ENCODE measurements around the gene ATP11A. TPM values are rescaled to one million over a fixed set of nuclear protein-coding genes. Genes with fewer than 3 reads are reported as not detected.
A peak's percentile ranks its signal among the peaks of the same experiment; 100 is the strongest.

The ATP11A gene
- total RNA-seq, 2 donors from 2014 or later, result 15.2 to 38.4 TPM

DNA sequence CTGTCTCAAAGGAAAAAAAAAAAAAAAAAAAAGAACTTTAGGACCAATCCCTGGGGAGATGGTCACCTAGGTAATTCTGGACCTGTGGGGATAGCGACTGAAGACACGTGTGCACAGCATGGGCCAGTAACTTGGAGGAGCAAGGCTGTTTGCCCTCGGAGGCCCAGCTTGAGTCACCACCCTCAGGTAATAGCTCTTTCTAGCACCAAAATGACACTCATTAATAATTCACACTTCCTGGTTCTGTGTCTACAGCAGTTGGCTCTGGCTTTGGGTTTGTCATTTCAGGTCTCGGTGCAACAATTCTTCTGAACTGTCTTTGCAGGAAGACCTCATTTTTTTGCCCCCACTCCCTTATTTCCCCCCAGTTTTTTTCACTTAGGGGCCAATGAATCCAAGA lies 3.9 kb upstream of the ATP11A start:
- ATAC-seq (ENCODE audit: insufficient number of reproducible peaks, low FRiP score, low read depth) (no peak), DNase-seq (ENCODE audit: low spot score) (no peak)
- H3K36me3 ChIP-seq, result no peaks in the 10 kb centered on the region
- peaks cover under 1 to 8% of the 10 kb centered on the region in 2 donors for H3K4me1 ChIP-seq (ENCODE audit: control insufficient read depth in 1 of 2, low read depth in 2 of 2)
- H3K27ac ChIP-seq, result no peak overlapping the region
- H3K27me3 ChIP-seq (replicated peaks; ENCODE audit: insufficient read depth), result no peaks in the 10 kb centered on the region
- TF ChIP-seq, protein P1, sequence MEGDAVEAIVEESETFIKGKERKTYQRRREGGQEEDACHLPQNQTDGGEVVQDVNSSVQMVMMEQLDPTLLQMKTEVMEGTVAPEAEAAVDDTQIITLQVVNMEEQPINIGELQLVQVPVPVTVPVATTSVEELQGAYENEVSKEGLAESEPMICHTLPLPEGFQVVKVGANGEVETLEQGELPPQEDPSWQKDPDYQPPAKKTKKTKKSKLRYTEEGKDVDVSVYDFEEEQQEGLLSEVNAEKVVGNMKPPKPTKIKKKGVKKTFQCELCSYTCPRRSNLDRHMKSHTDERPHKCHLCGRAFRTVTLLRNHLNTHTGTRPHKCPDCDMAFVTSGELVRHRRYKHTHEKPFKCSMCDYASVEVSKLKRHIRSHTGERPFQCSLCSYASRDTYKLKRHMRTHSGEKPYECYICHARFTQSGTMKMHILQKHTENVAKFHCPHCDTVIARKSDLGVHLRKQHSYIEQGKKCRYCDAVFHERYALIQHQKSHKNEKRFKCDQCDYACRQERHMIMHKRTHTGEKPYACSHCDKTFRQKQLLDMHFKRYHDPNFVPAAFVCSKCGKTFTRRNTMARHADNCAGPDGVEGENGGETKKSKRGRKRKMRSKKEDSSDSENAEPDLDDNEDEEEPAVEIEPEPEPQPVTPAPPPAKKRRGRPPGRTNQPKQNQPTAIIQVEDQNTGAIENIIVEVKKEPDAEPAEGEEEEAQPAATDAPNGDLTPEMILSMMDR (IDR thresholded peaks at IDR 0.05), result no peak
- no peaks in the 10 kb centered on the region for H3K9me3 ChIP-seq
- no peak overlapping the region for H3K4me3 ChIP-seq

GRCh38 chr13:112686364-112686763 lies 3.5 kb upstream of the ATP11A start:
- Histone ChIP-seq H3K36me3 (no peaks in the 10 kb centered on the region), H3K4me3 (no peak overlapping the region), H3K27me3 (replicated peaks; ENCODE audit: insufficient read depth) (no peaks in the 10 kb centered on the region), H3K4me1 (ENCODE audit: control insufficient read depth in 1 of 2, low read depth in 2 of 2) (peaks cover 5 to 12% of the 10 kb centered on the region in 2 donors), H3K9me3 (no peaks in the 10 kb centered on the region), H3K27ac (no peak overlapping the region)
- DNase-seq (ENCODE audit: low spot score), result no peak
- TF ChIP-seq, protein P1 (IDR thresholded peaks at IDR 0.05), result no peak
- ATAC-seq (ENCODE audit: insufficient number of reproducible peaks, low FRiP score, low read depth), result no peak

GRCh38 chr13:112686987-112687386 lies 2.9 kb upstream of the ATP11A start:
- Histone ChIP-seq H3K4me1 (ENCODE audit: control insufficient read depth in 1 of 2, low read depth in 2 of 2) (peaks cover 8 to 19% of the 10 kb centered on the region in 2 donors), H3K4me3 (no peak overlapping the region), H3K27ac (no peak overlapping the region), H3K27me3 (replicated peaks; ENCODE audit: insufficient read depth) (no peaks in the 10 kb centered on the region), H3K36me3 (no peaks in the 10 kb centered on the region), H3K9me3 (no peaks in the 10 kb centered on the region)
- TF ChIP-seq, protein P1 (IDR thresholded peaks at IDR 0.05), result no peak
- ATAC-seq (ENCODE audit: insufficient number of reproducible peaks, low FRiP score, low read depth) (no peak), DNase-seq (ENCODE audit: low spot score) (no peak)

DNA sequence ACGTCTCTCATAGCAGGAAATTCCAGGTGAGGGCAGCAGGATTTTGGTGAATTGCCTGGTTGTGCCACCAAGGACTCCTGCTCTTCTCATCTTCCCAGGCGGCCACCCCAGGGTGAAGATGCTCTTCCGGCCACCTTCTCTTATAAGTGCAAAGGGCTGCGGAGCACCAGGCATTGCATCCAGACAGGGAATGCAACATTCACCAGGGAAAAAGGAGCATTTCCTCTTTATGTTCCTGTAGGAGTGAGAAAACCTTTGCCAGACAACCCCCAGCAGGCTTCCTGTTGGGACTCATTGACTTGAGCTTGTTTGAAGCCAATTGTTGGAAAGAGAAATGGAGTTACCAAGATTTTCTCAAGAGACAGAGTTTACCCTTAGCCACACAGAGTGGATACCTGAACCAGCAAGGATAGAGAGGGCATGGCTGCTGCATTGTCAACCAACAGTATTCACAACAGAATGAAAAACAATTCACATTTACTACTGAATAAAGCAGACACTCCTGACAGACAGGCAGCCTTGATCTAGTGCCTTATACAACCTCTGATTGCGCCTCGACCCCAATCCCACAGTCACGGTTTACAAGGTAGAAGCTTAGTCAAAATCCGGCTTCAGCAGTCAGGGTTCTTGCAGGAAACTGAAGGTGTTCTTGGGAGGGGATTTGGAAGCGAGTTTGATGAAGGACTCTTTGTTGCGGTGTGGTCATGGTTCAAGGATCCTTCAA lies 1.8 kb upstream of the ATP11A start:
- Histone ChIP-seq H3K27me3 (replicated peaks; ENCODE audit: insufficient read depth) (no peaks in the 10 kb centered on the region), H3K9me3 (no peaks in the 10 kb centered on the region), H3K27ac (no peak overlapping the region), H3K4me1 (ENCODE audit: control insufficient read depth in 1 of 2, low read depth in 2 of 2) (peaks cover 8 to 23% of the 10 kb centered on the region in 2 donors), H3K4me3 (no peak overlapping the region), H3K36me3 (no peaks in the 10 kb centered on the region)
- ATAC-seq (ENCODE audit: insufficient number of reproducible peaks, low FRiP score, low read depth) (no peak), DNase-seq (ENCODE audit: low spot score) (no peak)
- TF ChIP-seq, protein P1 (IDR thresholded peaks at IDR 0.05), result no peak

DNA sequence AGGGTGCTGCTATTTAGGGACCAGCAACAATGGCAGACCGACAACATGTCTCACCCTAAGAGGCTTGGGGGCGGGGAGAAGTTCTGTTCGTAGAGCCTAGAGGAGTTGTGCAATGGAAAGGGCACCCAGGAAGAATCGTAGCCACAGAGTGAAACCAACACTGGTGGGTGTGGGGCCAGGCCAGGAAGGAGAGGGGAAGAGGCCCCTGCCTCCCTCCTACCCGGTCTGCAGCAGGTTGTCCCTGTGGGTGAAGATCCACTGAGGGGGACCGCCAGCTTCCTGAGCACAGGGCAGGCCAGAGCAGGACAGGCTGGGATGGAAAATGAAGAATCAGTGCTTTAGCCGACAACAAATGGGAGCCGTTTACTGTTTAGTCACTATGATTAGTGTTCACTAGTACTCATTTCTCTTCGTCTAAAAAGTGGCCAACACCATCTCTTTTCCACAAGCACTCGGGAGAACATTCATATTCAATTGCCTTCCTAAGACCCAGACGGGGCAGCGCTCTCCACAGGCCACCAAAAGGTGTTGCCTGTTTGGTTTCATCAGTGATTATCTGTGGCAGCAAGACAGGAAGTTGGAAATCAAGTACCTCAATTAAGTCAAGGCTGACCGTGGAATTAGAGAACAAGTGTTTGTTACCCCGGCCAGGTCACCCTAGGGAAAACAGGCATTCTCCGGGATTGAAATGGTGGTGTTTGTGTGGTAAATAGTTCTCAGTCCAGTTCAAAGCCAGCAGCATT lies 1.1 kb upstream of the ATP11A start:
- TF ChIP-seq, protein P1 (IDR thresholded peaks at IDR 0.05), result no peak
- no peaks in the 10 kb centered on the region for H3K9me3 ChIP-seq
- H3K4me3 ChIP-seq, result peak overlapping the region; percentile 95
- no peaks in the 10 kb centered on the region for H3K36me3 ChIP-seq
- peak overlapping the region; percentile 64 to 89 for H3K27ac ChIP-seq
- H3K27me3 ChIP-seq (replicated peaks; ENCODE audit: insufficient read depth), result no peaks in the 10 kb centered on the region
- DNase-seq (ENCODE audit: low spot score) (no peak), ATAC-seq (ENCODE audit: insufficient number of reproducible peaks, low FRiP score, low read depth) (no peak)
- peaks cover 8 to 23% of the 10 kb centered on the region in 2 donors for H3K4me1 ChIP-seq (ENCODE audit: control insufficient read depth in 1 of 2, low read depth in 2 of 2)

All from thoracic aorta (tissue), 2 donors.